ENCODE data around the gene RCSD1.

Gene RCSD1

DNA sequence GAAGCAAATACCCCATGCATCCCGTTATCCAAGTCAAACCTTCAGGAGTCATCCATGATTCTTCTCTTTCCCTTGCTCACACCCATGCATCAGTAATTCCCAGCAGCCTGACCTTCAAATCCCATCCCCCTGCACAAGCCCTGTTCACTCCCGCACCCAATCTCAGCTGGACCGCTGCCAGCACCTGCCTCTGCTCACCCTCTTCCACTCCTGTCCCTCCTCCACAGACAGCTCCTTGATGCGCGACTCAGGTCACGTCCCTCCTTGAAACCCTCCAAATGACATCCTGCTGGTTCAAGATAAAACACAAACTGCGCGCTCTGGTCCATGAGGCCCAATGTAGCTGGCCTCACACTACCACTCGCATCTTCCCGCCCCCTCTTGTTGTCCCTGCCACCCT, 48.4 kb downstream of the RCSD1 start:
- Histone ChIP-seq H3K4me2 (ENCODE audit: low read length) (no peak overlapping the region), H3K18ac (ENCODE audit: low read length) (peak overlapping the region; percentile 17), H4K91ac (ENCODE audit: low read depth, low read length) (peak overlapping the region; percentile 84), H4K12ac (ENCODE audit: low read depth, low read length) (no peak overlapping the region), H3K14ac (ENCODE audit: low read length) (peak overlapping the region; percentile 16), H4K8ac (ENCODE audit: low read depth, low read length) (no peak overlapping the region), H3K79me1 (ENCODE audit: low read length) (peaks cover 38% of the 10 kb centered on the region), H3K79me2 (ENCODE audit: control insufficient read depth, insufficient read depth, low read length, poor library complexity) (peaks cover 1% of the 10 kb centered on the region), H2BK12ac (ENCODE audit: low read length) (peak overlapping the region; percentile 25), H3K23ac (ENCODE audit: low read length) (no peak overlapping the region), H2BK120ac (ENCODE audit: insufficient read depth, low read length, poor library complexity) (peak overlapping the region; percentile 9), H3K36me3 (ENCODE audit: control insufficient read depth in 1 of 2, insufficient read depth in 2 of 2, low read length in 2 of 2) (no peaks in the 10 kb centered on the region), H2BK5ac (ENCODE audit: low read depth, low read length, poor library complexity) (peak overlapping the region; percentile 29), H3K4ac (ENCODE audit: low read depth, low read length) (peak overlapping the region; percentile 9), H3K4me1 (ENCODE audit: control insufficient read depth in 1 of 2, insufficient read depth in 2 of 2, low read length in 2 of 2) (peaks cover 36 to 39% of the 10 kb centered on the region in 2 experiments), H3K27ac (ENCODE audit: low read depth, low read length) (peak overlapping the region; percentile 18), H3K9me3 (ENCODE audit: insufficient read depth, low read depth, low read length) (no peaks in the 10 kb centered on the region), H3K4me3 (ENCODE audit: low read depth, low read length) (no peak overlapping the region), H2AK5ac (ENCODE audit: low read length) (peak overlapping the region; percentile 28), H3K27me3 (ENCODE audit: insufficient read depth, low read length) (no peaks in the 10 kb centered on the region), H2AFZ (ENCODE audit: insufficient read depth, low read length, poor library complexity) (no peak overlapping the region), H3K9ac (ENCODE audit: low read length) (no peak overlapping the region)
- no CpG with 5 or more reads among the region's 10 CpGs for WGBS (ENCODE audit: extremely low coverage, insufficient coverage, insufficient read length)
- DNase-seq: no peak

DNA sequence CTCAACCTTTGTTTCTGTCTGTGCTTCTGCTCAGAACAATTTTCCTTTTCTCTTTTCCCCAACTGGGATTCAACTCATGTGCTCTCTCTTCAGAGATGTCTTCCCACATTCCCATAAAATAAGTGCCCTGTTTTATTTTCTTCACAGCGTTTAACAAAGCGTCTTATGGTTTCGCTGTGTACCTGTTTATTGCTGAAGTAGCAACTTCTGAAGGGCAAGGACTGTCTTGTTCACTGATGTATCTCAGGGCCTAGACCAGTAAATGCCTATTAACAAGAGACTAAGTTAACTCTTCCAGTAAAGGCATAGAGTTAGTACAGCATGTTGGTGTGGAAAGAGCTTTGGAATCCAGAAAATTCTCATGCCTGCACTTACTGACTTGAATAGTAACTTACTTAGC, 48.8 kb downstream of the RCSD1 start:
- peak overlapping the region; percentile 25 for H2BK12ac ChIP-seq (ENCODE audit: low read length)
- H3K9ac ChIP-seq (ENCODE audit: low read length): no peak overlapping the region
- H3K4me3 ChIP-seq (ENCODE audit: low read depth, low read length): no peak overlapping the region
- no peaks in the 10 kb centered on the region for H3K36me3 ChIP-seq (ENCODE audit: control insufficient read depth in 1 of 2, insufficient read depth in 2 of 2, low read length in 2 of 2)
- H3K27me3 ChIP-seq (ENCODE audit: insufficient read depth, low read length): no peaks in the 10 kb centered on the region
- H2BK5ac ChIP-seq (ENCODE audit: low read depth, low read length, poor library complexity): peak overlapping the region; percentile 29
- H2BK120ac ChIP-seq (ENCODE audit: insufficient read depth, low read length, poor library complexity): no peak overlapping the region
- WGBS (ENCODE audit: extremely low coverage, insufficient coverage, insufficient read length): no CpG with 5 or more reads among the region's 3 CpGs
- no peak overlapping the region for H4K12ac ChIP-seq (ENCODE audit: low read depth, low read length)
- no peak overlapping the region for H3K4me2 ChIP-seq (ENCODE audit: low read length)
- no peak overlapping the region for H3K27ac ChIP-seq (ENCODE audit: low read depth, low read length)
- peak overlapping the region; percentile 28 for H2AK5ac ChIP-seq (ENCODE audit: low read length)
- H2AFZ ChIP-seq (ENCODE audit: insufficient read depth, low read length, poor library complexity): no peak overlapping the region
- peaks cover 42% of the 10 kb centered on the region for H3K79me1 ChIP-seq (ENCODE audit: low read length)
- no peak overlapping the region for H4K8ac ChIP-seq (ENCODE audit: low read depth, low read length)
- H4K91ac ChIP-seq (ENCODE audit: low read depth, low read length): peak overlapping the region; percentile 84
- H3K14ac ChIP-seq (ENCODE audit: low read length): peak overlapping the region; percentile 16
- DNase-seq: no peak
- H3K4me1 ChIP-seq (ENCODE audit: control insufficient read depth in 1 of 2, insufficient read depth in 2 of 2, low read length in 2 of 2): peaks cover 40 to 43% of the 10 kb centered on the region in 2 experiments
- H3K4ac ChIP-seq (ENCODE audit: low read depth, low read length): peak overlapping the region; percentile 9
- peaks cover 1% of the 10 kb centered on the region for H3K79me2 ChIP-seq (ENCODE audit: control insufficient read depth, insufficient read depth, low read length, poor library complexity)
- no peak overlapping the region for H3K23ac ChIP-seq (ENCODE audit: low read length)
- peak overlapping the region; percentile 17 for H3K18ac ChIP-seq (ENCODE audit: low read length)
- H3K9me3 ChIP-seq (ENCODE audit: insufficient read depth, low read depth, low read length): no peaks in the 10 kb centered on the region

DNA sequence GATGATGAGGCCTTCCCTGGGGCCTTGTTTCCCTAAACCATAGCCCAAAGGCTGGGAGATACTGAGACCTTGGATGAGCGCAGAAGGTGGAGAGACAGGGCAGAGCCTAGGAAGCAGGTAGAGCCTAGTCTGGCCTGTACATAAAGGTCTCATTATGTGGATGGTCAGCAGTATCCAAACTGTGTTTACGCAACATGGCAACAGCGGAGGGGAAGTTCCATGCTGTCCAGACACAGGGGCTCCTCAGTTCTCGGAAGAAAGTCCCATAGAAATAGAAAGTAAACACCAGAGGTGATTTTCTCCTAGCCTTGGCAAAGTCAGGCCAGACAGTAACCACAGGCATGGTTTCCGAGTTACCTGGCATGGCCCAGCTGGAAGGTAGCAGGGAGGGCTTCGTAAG, 49.7 kb downstream of the RCSD1 start:
- Histone ChIP-seq H4K91ac (ENCODE audit: low read depth, low read length) (peak overlapping the region; percentile 91), H3K79me2 (ENCODE audit: control insufficient read depth, insufficient read depth, low read length, poor library complexity) (peaks cover 1% of the 10 kb centered on the region), H3K79me1 (ENCODE audit: low read length) (peaks cover 49% of the 10 kb centered on the region), H3K4me2 (ENCODE audit: low read length) (no peak overlapping the region), H3K27me3 (ENCODE audit: insufficient read depth, low read length) (no peaks in the 10 kb centered on the region), H2BK5ac (ENCODE audit: low read depth, low read length, poor library complexity) (peak overlapping the region; percentile 67), H3K9me3 (ENCODE audit: insufficient read depth, low read depth, low read length) (no peaks in the 10 kb centered on the region), H3K27ac (ENCODE audit: low read depth, low read length) (peak overlapping the region; percentile 9), H3K36me3 (ENCODE audit: control insufficient read depth in 1 of 2, insufficient read depth in 2 of 2, low read length in 2 of 2) (no peaks in the 10 kb centered on the region), H3K14ac (ENCODE audit: low read length) (peak overlapping the region; percentile 71), H4K12ac (ENCODE audit: low read depth, low read length) (no peak overlapping the region), H3K4ac (ENCODE audit: low read depth, low read length) (peak overlapping the region; percentile 2), H3K4me1 (ENCODE audit: control insufficient read depth in 1 of 2, insufficient read depth in 2 of 2, low read length in 2 of 2) (peaks cover 47 to 51% of the 10 kb centered on the region in 2 experiments), H3K9ac (ENCODE audit: low read length) (no peak overlapping the region), H3K18ac (ENCODE audit: low read length) (peak overlapping the region; percentile 52), H4K8ac (ENCODE audit: low read depth, low read length) (no peak overlapping the region), H2BK120ac (ENCODE audit: insufficient read depth, low read length, poor library complexity) (peak overlapping the region; percentile 72), H3K4me3 (ENCODE audit: low read depth, low read length) (no peak overlapping the region), H2AFZ (ENCODE audit: insufficient read depth, low read length, poor library complexity) (peak overlapping the region; percentile 8), H2BK12ac (ENCODE audit: low read length) (peak overlapping the region; percentile 99), H2AK5ac (ENCODE audit: low read length) (peak overlapping the region; percentile 59), H3K23ac (ENCODE audit: low read length) (no peak overlapping the region)
- no CpG with 5 or more reads among the region's 6 CpGs for WGBS (ENCODE audit: extremely low coverage, insufficient coverage, insufficient read length)
- DNase-seq: no peak

DNA sequence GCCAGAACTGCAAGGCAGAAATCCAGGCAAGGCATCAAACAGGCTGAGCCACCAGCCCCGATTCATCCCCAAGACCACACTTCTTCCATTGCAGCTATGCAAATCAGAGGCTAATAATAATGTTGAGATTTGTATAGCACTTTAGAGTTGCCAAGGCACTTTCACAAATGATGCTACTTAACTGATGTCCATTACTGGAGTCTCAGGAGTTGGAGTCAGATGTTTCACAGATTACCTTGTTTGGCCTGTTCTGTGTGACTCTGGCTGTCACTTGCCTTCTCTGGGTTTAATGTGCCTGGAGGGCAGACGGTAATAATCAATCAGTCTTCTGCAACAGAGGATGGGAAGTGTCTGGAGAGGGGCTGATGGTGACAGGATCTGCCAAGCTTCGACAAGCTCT, 51.0 kb downstream of the RCSD1 start:
- Histone ChIP-seq H3K27ac (ENCODE audit: low read depth, low read length) (peak overlapping the region; percentile 79), H3K79me1 (ENCODE audit: low read length) (peaks cover 50% of the 10 kb centered on the region), H3K4me3 (ENCODE audit: low read depth, low read length) (no peak overlapping the region), H3K4me2 (ENCODE audit: low read length) (no peak overlapping the region), H3K79me2 (ENCODE audit: control insufficient read depth, insufficient read depth, low read length, poor library complexity) (peaks cover 1% of the 10 kb centered on the region), H2BK120ac (ENCODE audit: insufficient read depth, low read length, poor library complexity) (peak overlapping the region; percentile 76), H2AFZ (ENCODE audit: insufficient read depth, low read length, poor library complexity) (no peak overlapping the region), H3K4ac (ENCODE audit: low read depth, low read length) (peak overlapping the region; percentile 72), H2BK5ac (ENCODE audit: low read depth, low read length, poor library complexity) (peak overlapping the region; percentile 85), H2BK12ac (ENCODE audit: low read length) (peak overlapping the region; percentile 99), H4K12ac (ENCODE audit: low read depth, low read length) (no peak overlapping the region), H3K36me3 (ENCODE audit: control insufficient read depth in 1 of 2, insufficient read depth in 2 of 2, low read length in 2 of 2) (no peaks in the 10 kb centered on the region), H3K14ac (ENCODE audit: low read length) (peak overlapping the region; percentile 45), H4K91ac (ENCODE audit: low read depth, low read length) (peak overlapping the region; percentile 91), H3K23ac (ENCODE audit: low read length) (no peak overlapping the region), H3K9me3 (ENCODE audit: insufficient read depth, low read depth, low read length) (no peaks in the 10 kb centered on the region), H3K9ac (ENCODE audit: low read length) (no peak overlapping the region), H3K27me3 (ENCODE audit: insufficient read depth, low read length) (no peaks in the 10 kb centered on the region), H2AK5ac (ENCODE audit: low read length) (peak overlapping the region; percentile 94), H3K4me1 (ENCODE audit: control insufficient read depth in 1 of 2, insufficient read depth in 2 of 2, low read length in 2 of 2) (peaks cover 52 to 55% of the 10 kb centered on the region in 2 experiments), H4K8ac (ENCODE audit: low read depth, low read length) (peak overlapping the region; percentile 44), H3K18ac (ENCODE audit: low read length) (peak overlapping the region; percentile 81)
- DNase-seq: no peak
- no CpG with 5 or more reads among the region's 3 CpGs for WGBS (ENCODE audit: extremely low coverage, insufficient coverage, insufficient read length)

Measured in trophoblast cell (in vitro differentiated cells and primary cell).